Mucosa of rectum (tissue), 2 donors: ENCODE data around the gene FMC1.
"Not testable (repeated sequence)": the region's sequence is repeated elsewhere in the genome, so short reads cannot be mapped to it uniquely, and the experiment has no call there.

Source experiments
- H3K27ac ChIP-seq, 2 donors: one replicate each; pipeline ENCODE4 v1.7.0; 2013; ENCODE audit warnings: inconsistent platforms in 2 of 2, low read depth in 2 of 2, low read length in 2 of 2
- H3K27me3 ChIP-seq, 2 donors: one replicate each; pipeline ENCODE4 v1.7.0; 2013; ENCODE audit warnings: low read length in 2 of 2; ENCODE audit not compliant: control insufficient read depth in 2 of 2, insufficient read depth in 2 of 2
- H3K36me3 ChIP-seq, 2 donors: one replicate each; pipeline ENCODE4 v1.7.0; 2013; ENCODE audit warnings: low read length in 2 of 2; ENCODE audit not compliant: control insufficient read depth in 2 of 2, insufficient read depth in 2 of 2
- H3K4me1 ChIP-seq, 2 donors: one replicate each; pipeline ENCODE4 v1.7.0; 2013; ENCODE audit warnings: low read length in 2 of 2, mild to moderate bottlenecking in 1 of 2; ENCODE audit not compliant: control insufficient read depth in 2 of 2, insufficient read depth in 2 of 2
- H3K4me3 ChIP-seq, 2 donors: one replicate each; pipeline ENCODE4 v1.7.0; 2013; ENCODE audit warnings: low read length in 2 of 2
- H3K9ac ChIP-seq, 2 donors: one replicate each; pipeline ENCODE4 v1.7.0; 2013; ENCODE audit warnings: low read length in 2 of 2, low read depth in 1 of 2, mild to moderate bottlenecking in 1 of 2
- H3K9me3 ChIP-seq, 2 donors: one replicate each; pipeline ENCODE4 v1.7.0; 2013; ENCODE audit warnings: low read length in 2 of 2; ENCODE audit not compliant: control insufficient read depth in 2 of 2
- donor health status: healthy.
- donor health status: Normal muscosa, but diverticular disease.

The FMC1 gene

DNA sequence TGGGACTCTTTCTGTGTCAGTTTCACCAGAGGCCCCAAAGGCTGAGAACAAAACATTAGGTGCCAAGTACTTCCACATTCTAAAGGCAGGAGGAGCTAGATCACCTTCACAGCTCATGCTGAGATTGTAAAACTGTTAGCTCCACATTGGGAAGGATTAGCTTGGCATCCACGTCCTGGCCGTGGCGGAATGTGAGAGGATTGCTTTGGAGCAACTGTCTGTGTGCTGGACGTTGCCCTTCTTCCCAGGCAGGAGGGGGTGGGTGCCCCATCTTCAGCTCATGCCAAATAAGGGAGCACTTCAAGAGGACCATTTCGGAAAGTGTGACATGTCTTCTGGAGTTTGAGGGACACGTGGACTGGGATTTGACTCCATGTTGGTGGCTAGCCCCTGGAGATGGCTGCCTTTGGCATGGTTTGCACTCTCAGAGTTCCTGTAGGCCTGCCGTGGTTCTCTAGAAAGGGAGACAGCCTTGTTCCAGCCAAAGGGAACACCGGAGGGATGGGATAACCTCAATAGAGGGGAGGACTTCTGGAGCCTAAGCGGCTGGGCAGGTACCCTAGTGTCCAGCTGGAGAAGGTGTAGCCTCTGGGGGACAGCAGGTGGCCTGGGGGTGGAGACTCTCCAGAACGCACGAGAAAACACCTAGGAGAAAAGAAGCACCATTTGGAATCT lies 19.9 kb upstream of the FMC1 start:
- Histone ChIP-seq H3K4me1 (no peaks in the 10 kb centered on the region), H3K27me3 (no peaks in the 10 kb centered on the region), H3K4me3 (no peak overlapping the region), H3K36me3 (no peaks in the 10 kb centered on the region), H3K9ac (no peak overlapping the region), H3K9me3 (no peaks in the 10 kb centered on the region), H3K27ac (no peak overlapping the region)

DNA sequence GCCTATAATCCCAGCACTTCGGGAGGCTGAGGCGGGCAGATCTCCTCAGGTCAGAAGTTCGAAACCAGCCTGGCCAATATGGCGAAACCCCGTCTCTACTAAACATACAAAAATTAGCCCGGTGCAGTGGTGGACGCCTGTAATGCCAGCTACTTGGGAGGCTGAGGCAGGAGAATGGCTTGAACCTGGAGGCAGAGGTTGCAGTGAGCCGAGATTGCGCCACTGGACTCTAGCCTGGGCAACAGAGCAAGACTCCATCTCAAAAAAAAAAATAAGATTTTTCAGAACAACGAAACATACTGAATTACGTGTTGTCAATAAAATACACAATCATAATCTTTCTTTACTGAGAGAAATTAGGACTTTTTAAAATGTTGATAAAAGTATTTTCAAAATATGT lies 16.4 kb upstream of the FMC1 start:
- not testable (repeated sequence) for H3K27me3 ChIP-seq, H3K27ac ChIP-seq

DNA sequence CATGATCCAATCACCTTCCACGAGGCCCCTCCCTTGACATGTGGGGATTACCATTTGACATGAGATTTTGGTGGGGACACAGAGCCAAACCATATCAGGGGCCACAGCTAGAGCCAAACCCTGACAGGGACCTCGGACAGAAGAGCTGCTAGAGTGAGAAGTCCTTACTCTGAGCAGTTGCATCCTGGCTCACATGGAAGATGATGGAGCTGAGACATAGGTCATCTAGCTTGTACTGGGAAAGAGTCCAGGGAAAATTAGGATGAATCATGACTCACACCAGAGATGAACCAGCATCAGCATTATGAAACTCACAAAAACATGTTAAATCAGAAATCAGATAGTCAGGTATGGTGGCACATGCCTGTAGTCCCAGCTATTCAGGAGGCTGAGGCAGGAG lies 12.8 kb upstream of the FMC1 start:
- no peaks in the 10 kb centered on the region for H3K9me3 ChIP-seq

More for the DNA sequence above, 16.4 kb upstream of the FMC1 start:
- H3K9me3 ChIP-seq, H3K4me3 ChIP-seq, H3K9ac ChIP-seq, H3K4me1 ChIP-seq, H3K36me3 ChIP-seq: not testable (repeated sequence)

DNA sequence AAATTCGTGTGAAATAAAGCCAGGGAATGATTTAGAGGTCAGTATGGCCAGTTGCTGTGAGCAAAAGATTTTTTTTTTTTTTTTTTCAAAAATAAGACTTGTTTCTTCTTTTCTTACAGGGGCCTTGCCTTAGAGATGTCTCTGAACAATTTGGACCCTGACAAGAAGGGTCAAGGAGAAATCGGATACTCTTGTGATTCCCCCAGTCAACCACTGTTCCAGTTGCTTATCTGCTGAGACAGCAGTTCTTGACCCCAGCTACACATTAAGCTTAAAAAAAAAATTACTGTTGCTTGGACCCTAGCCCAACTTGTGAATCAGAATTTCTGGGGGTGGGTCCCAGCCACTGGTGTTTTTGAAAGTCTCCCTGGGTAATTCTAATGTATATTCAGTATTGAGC lies 12.0 kb upstream of the FMC1 start:
- Histone ChIP-seq H3K36me3 (no peaks in the 10 kb centered on the region), H3K4me1 (no peaks in the 10 kb centered on the region), H3K9ac (no peak overlapping the region)

More for the DNA sequence above, 12.8 kb upstream of the FMC1 start:
- Histone ChIP-seq H3K27ac (no peak overlapping the region), H3K27me3 (no peaks in the 10 kb centered on the region), H3K9ac (no peak overlapping the region), H3K4me1 (no peaks in the 10 kb centered on the region), H3K4me3 (no peak overlapping the region), H3K36me3 (no peaks in the 10 kb centered on the region)

DNA sequence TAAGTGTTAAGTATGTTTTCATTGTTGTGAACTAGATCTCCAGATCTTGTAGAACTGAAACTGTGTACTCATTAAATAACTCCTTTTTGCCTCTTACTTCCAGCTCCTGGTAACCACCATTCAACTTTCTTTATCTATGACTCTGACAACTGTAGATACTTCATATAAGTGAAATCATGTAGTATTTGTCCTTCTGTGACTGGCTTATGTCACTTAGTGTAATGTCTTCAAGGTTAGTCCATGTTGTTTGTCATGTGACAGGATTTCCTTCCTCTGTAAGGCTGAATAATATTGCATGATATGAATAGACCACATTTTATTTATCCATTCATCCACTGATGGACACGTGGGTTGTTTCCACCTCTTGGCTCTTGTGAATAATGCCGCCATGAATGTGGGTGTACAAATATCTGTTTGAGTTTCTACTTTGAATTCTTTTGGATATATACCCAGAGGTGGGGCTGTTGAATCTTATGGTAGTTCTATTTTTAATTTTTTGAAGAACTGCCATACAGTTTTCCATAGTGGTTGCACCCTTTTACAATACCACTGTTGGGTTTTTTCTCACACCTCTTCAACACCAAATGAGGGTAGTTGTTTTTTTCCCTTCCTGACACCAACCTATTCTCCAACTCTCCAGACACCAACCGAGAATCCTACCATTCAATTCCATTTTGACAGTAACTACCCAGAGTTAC lies 10.7 kb upstream of the FMC1 start:
- H3K9ac ChIP-seq = no peak overlapping the region
- H3K9me3 ChIP-seq = no peaks in the 10 kb centered on the region
- H3K27me3 ChIP-seq = no peaks in the 10 kb centered on the region
- no peaks in the 10 kb centered on the region for H3K36me3 ChIP-seq
- no peak overlapping the region for H3K27ac ChIP-seq
- no peak overlapping the region for H3K4me3 ChIP-seq
- H3K4me1 ChIP-seq = no peaks in the 10 kb centered on the region

More for the DNA sequence above, 12.0 kb upstream of the FMC1 start:
- Histone ChIP-seq H3K4me3 (no peak overlapping the region), H3K27ac (no peak overlapping the region), H3K9me3 (no peaks in the 10 kb centered on the region), H3K27me3 (no peaks in the 10 kb centered on the region)

DNA sequence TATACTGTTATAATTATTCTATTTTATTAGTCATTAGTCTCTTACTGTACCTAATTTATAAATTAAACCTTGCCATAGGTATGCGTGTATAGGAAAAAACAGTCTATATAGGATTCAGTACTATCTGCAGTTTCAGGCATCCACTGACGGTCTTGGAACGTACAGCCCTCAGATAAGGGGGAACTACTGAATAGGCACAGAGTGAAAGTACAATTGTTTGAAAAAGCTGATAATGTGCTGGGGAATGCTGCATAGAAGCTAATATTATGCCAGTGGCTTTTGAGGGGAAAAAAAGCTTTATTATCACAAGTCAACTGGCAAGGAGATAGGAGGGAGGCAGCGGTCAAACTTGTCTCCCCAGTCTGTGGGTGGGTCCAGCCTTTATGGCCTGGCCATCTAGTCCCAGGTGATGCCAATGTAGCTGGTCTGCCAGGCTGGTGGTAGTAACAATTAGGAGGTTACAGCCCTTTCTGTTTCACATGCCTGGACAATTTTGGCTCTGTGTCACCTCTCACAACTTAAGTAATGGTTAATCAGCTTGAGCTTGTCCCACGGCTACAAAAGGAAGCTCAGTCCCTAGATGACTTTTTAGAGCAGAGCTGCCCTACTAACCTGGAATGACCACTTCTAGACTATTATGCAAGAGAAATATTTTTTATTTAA lies 8.3 kb upstream of the FMC1 start:
- Histone ChIP-seq H3K27ac (no peak overlapping the region), H3K36me3 (no peaks in the 10 kb centered on the region), H3K4me3 (no peak overlapping the region), H3K9ac (no peak overlapping the region), H3K27me3 (no peaks in the 10 kb centered on the region), H3K4me1 (no peaks in the 10 kb centered on the region), H3K9me3 (no peaks in the 10 kb centered on the region)

DNA sequence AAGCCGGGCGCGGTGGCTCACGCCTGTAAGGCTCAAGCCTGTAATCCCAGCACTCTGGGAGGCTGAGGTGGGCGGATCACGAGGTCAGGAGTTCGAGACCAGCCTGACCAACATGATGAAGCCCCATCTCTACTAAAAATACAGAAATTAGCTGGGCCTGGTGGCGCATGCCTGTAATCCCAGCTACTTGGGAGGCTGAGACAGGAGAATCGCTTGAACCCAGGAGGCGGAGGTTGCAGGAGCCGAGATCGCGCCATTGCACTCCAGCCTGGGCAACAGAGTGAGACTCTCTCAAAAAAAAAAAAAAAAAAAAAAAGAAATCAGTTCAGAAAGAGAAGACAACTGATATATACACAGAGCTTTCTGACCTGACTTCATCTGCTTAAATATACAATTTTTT lies 7.7 kb upstream of the FMC1 start:
- not testable (repeated sequence) for H3K36me3 ChIP-seq, H3K9me3 ChIP-seq, H3K27me3 ChIP-seq, H3K4me1 ChIP-seq, H3K9ac ChIP-seq, H3K4me3 ChIP-seq, H3K27ac ChIP-seq

DNA sequence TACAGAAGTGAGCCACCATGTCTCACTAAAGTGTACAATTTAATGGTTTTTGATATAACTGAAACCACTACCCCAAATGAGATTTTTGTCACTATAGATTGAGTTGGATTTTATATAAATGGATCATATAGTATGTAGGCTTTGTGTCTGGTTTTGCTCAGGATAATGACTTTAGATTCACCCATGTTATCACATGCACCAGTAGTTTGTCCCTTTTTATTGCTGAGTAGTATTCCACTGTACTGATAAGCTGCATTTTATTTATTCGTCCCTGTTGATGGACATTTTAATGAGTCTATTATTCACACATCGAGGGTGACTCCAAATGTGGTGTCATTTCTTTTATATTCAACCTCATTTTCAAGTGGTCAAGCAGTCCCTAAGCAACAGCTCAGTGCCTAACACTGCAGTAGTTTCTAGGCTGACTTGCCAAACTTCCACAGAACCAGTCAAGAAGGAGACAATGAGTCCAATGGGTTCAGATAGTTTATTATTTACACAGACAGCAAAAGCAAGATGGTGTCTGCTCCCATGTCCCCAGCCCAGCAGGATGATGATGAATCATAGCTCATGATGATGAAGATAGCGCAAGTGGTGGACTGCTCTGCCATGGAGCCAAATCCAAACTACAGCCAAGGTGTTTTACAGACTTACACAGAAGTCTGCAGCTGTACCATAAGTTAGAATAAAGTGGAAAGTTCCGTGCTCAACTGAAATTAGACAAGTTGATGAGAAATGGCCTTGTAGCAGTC lies 6.6 kb upstream of the FMC1 start:
- H3K4me3 ChIP-seq = no peak overlapping the region
- H3K27me3 ChIP-seq = no peaks in the 10 kb centered on the region
- H3K27ac ChIP-seq = no peak overlapping the region
- no peaks in the 10 kb centered on the region for H3K36me3 ChIP-seq
- no peak overlapping the region for H3K9ac ChIP-seq
- H3K4me1 ChIP-seq = no peaks in the 10 kb centered on the region
- H3K9me3 ChIP-seq = no peaks in the 10 kb centered on the region

DNA sequence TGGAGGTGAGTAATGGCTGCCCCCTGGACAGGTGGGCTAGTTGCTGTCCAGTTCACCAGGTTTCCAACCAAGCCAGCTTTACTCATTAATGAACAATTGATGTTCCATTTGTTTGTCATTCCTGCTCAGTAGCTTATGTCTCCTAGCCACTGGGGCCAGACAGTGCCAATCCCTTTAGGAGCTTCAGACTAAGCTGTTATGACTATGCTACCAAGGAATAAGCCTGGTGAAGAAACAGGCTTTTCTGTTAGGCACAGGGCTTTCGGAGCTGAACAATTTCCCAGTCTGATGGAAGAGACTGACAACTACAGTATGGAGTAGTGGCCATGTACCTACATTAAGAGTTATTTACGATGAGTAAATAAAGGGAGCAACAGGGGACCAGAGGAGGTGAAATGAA lies 2.1 kb upstream of the FMC1 start:
- Histone ChIP-seq H3K27ac (no peak overlapping the region), H3K27me3 (no peaks in the 10 kb centered on the region), H3K4me3 (no peak overlapping the region), H3K9me3 (no peaks in the 10 kb centered on the region), H3K4me1 (peaks cover 5 to 8% of the 10 kb centered on the region in 2 donors), H3K36me3 (no peaks in the 10 kb centered on the region), H3K9ac (no peak overlapping the region)

DNA sequence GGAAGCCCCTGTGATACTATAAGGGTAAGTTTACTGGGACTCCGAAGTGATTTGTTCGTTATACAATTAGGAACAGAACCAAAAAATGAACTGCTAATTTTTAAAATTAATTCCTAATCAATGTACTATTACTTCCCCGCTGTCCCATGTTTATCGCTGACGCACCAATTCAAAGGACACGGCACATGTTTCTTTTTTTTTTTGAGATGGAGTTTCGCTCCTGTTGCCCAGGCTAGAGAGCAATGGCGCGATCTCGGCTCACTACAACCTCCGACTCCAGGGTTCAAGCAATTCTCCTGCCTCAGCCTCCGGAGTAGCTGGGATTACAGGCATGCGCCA lies 1.5 kb upstream of the FMC1 start:
- Histone ChIP-seq H3K36me3 (no peaks in the 10 kb centered on the region), H3K9ac (peak overlapping the region in 1 of 2 donors; percentile 87), H3K4me3 (peak overlapping the region; percentile 81 to 95), H3K27ac (peak overlapping the region; percentile 95 to 100), H3K9me3 (no peaks in the 10 kb centered on the region), H3K27me3 (no peaks in the 10 kb centered on the region), H3K4me1 (peaks cover 5 to 8% of the 10 kb centered on the region in 2 donors)
